ENCODE measurements around the gene CYTH1.
"Not testable (repeated sequence)": the region's sequence is repeated elsewhere in the genome, so short reads cannot be mapped to it uniquely, and the experiment has no call there.

Gene CYTH1

GRCh38 chr17:78759969-78760352 is 22.1 kb downstream of the CYTH1 start:
- no peak for DNase-seq (ENCODE audit: low spot score)

- no peak for DNase-seq (ENCODE audit: low spot score)
Observed at GRCh38 chr17:78759203-78759968, 22.7 kb downstream of the CYTH1 start.

GRCh38 chr17:78753316-78754250 is 28.5 kb downstream of the CYTH1 start:
- no peak for DNase-seq (ENCODE audit: low spot score)

- no peak for DNase-seq (ENCODE audit: low spot score)
Observed at GRCh38 chr17:78751447-78752161, 30.5 kb downstream of the CYTH1 start.

- not testable (repeated sequence) for DNase-seq (ENCODE audit: low spot score)
Observed at GRCh38 chr17:78751000-78751399, 31.1 kb downstream of the CYTH1 start.

- DNase-seq (ENCODE audit: low spot score) = no peak
Observed at GRCh38 chr17:78748730-78749317, 33.2 kb downstream of the CYTH1 start.

GRCh38 chr17:78748048-78748729 is 33.9 kb downstream of the CYTH1 start:
- no peak for DNase-seq (ENCODE audit: low spot score)

GRCh38 chr17:78747488-78747887 is 34.6 kb downstream of the CYTH1 start:
- no peak for DNase-seq (ENCODE audit: low spot score)

GRCh38 chr17:78746949-78747269 is 35.2 kb downstream of the CYTH1 start:
- no peak for DNase-seq (ENCODE audit: low spot score)

- no peak for DNase-seq (ENCODE audit: low spot score)
Observed at GRCh38 chr17:78746263-78746948, 35.7 kb downstream of the CYTH1 start.

GRCh38 chr17:78745407-78746088 is 36.5 kb downstream of the CYTH1 start:
- DNase-seq (ENCODE audit: low spot score) = no peak

GRCh38 chr17:78742901-78743300 is 39.2 kb downstream of the CYTH1 start:
- no peak for DNase-seq (ENCODE audit: low spot score)

GRCh38 chr17:78741644-78742284 is 40.3 kb downstream of the CYTH1 start:
- DNase-seq (ENCODE audit: low spot score) = no peak

GRCh38 chr17:78739331-78739931 is 42.6 kb downstream of the CYTH1 start:
- no peak for DNase-seq (ENCODE audit: low spot score)

- DNase-seq (ENCODE audit: low spot score) = no peak
Observed at GRCh38 chr17:78738698-78739097, 43.4 kb downstream of the CYTH1 start.

- DNase-seq (ENCODE audit: low spot score) = no peak
Observed at GRCh38 chr17:78738278-78738677, 43.8 kb downstream of the CYTH1 start.

- DNase-seq (ENCODE audit: low spot score) = no peak
Observed at GRCh38 chr17:78737332-78737731, 44.7 kb downstream of the CYTH1 start.

GRCh38 chr17:78736526-78737079 is 45.5 kb downstream of the CYTH1 start:
- no peak for DNase-seq (ENCODE audit: low spot score)

All from left forelimb (tissue), 1 donor.